Osteoblast (primary cell): ENCODE results near the gene NELFE. TPM values are rescaled to one million over a fixed set of nuclear protein-coding genes. Genes with fewer than 3 reads are reported as not detected.

ENCODE experiments used
- DNase-seq: peaks from one replicate; pipeline ENCODE4 v3.0.0; 2011; ENCODE audit warnings: low spot score, mixed read lengths; ENCODE audit not compliant: insufficient read length; ENCODE audit errors: missing footprints
- H2AFZ ChIP-seq: 2 replicates; pipeline ENCODE4 v1.6.0; 2011; ENCODE audit warnings: mild to moderate bottlenecking, low read length
- H3K27ac ChIP-seq: 2 replicates; pipeline ENCODE4 v1.5.1; 2011; ENCODE audit warnings: mild to moderate bottlenecking, low read depth, low read length, moderate library complexity
- H3K27me3 ChIP-seq: 2 replicates; pipeline ENCODE4 v1.6.0; 2012; ENCODE audit warnings: mild to moderate bottlenecking, control low read depth, inconsistent platforms, low read length, moderate library complexity; ENCODE audit not compliant: insufficient read depth
- H3K36me3 ChIP-seq: 2 replicates; pipeline ENCODE4 v1.5.1; 2011; ENCODE audit warnings: mild to moderate bottlenecking, low read length, control low read depth, moderate library complexity; ENCODE audit not compliant: insufficient read depth
- H3K4me1 ChIP-seq: 2 replicates; pipeline ENCODE4 v1.5.1; 2011; ENCODE audit warnings: mild to moderate bottlenecking, low read length, control low read depth, moderate library complexity; ENCODE audit not compliant: insufficient read depth
- H3K4me2 ChIP-seq: 2 replicates; pipeline ENCODE4 v1.6.0; 2011; ENCODE audit warnings: mild to moderate bottlenecking, low read length; ENCODE audit not compliant: insufficient read depth
- H3K4me3 ChIP-seq: fragments of 200-600 bp; sonication (generic); 3 replicates; pipeline ENCODE4 v1.5.1; 2012; ENCODE audit warnings: mild to moderate bottlenecking, low read length, inconsistent platforms; ENCODE audit not compliant: insufficient read depth
- H3K79me2 ChIP-seq: 2 replicates; pipeline ENCODE4 v1.6.0; 2012; ENCODE audit warnings: mild to moderate bottlenecking, low read length, control low read depth, inconsistent platforms; ENCODE audit not compliant: insufficient read depth
- H3K9me3 ChIP-seq: 2 replicates; pipeline ENCODE4 v1.5.1; 2011; ENCODE audit warnings: low read depth, low read length, control low read depth
- H4K20me1 ChIP-seq: 2 replicates; pipeline ENCODE4 v1.6.0; 2012; ENCODE audit warnings: mild to moderate bottlenecking, low read length, control low read depth; ENCODE audit not compliant: insufficient read depth
- CTCF ChIP-seq: IDR thresholded peaks from 2 replicates; pipeline ENCODE4 v1.5.1; 2011; ENCODE audit warnings: mild to moderate bottlenecking, low read depth, low read length, moderate library complexity; ENCODE audit errors: extremely low read depth
- small RNA-seq: library from RNA; depleted of rRNA; stranded (forward); fragments of <200 nt; gene quantifications from one replicate; pipeline ENCODE3, GENCODE V24; 2012
- total RNA-seq: library from RNA; depleted of rRNA; stranded (reverse); fragments of >200 nt; gene quantifications from 2 replicates; pipeline ENCODE4 v1.2.3, GENCODE V29; 2012

NELFE gene
- total RNA-seq, 1 donor: 86.5 TPM

GRCh38 chr6:31906122-31906521, 52.6 kb downstream of the NELFE start:
- Histone ChIP-seq H3K4me2 (no peak overlapping the region), H3K36me3 (no peaks in the 10 kb centered on the region), H3K4me3 (no peak overlapping the region), H3K79me2 (no peaks in the 10 kb centered on the region), H3K9me3 (no peaks in the 10 kb centered on the region), H4K20me1 (no peaks in the 10 kb centered on the region), H3K27me3 (peaks cover 3% of the 10 kb centered on the region), H3K27ac (no peak overlapping the region), H2AFZ (no peak overlapping the region), H3K4me1 (peaks cover 33% of the 10 kb centered on the region)
- no peak for TF ChIP-seq CTCF
- DNase-seq: no peak

GRCh38 chr6:31905041-31905440, 53.7 kb downstream of the NELFE start:
- Histone ChIP-seq H3K4me1 (peaks cover 26% of the 10 kb centered on the region), H3K9me3 (no peaks in the 10 kb centered on the region), H3K4me3 (no peak overlapping the region), H2AFZ (no peak overlapping the region), H3K4me2 (no peak overlapping the region), H3K79me2 (no peaks in the 10 kb centered on the region), H3K27me3 (peaks cover 3% of the 10 kb centered on the region), H3K36me3 (no peaks in the 10 kb centered on the region), H4K20me1 (no peaks in the 10 kb centered on the region), H3K27ac (no peak overlapping the region)
- DNase-seq: no peak
- TF ChIP-seq CTCF: no peak

- DNase-seq: no peak
Observed at GRCh38 chr6:31903957-31904356, 54.8 kb downstream of the NELFE start.

More at GRCh38 chr6:31903957-31904356, 54.8 kb downstream of the NELFE start:
- no peak overlapping the region for H3K27ac ChIP-seq
- H3K36me3 ChIP-seq: no peaks in the 10 kb centered on the region
- no peak overlapping the region for H2AFZ ChIP-seq
- H3K79me2 ChIP-seq: no peaks in the 10 kb centered on the region
- H3K4me2 ChIP-seq: no peak overlapping the region
- H4K20me1 ChIP-seq: no peaks in the 10 kb centered on the region
- peaks cover 3% of the 10 kb centered on the region for H3K27me3 ChIP-seq
- no peak overlapping the region for H3K4me3 ChIP-seq
- no peak for TF ChIP-seq CTCF
- H3K4me1 ChIP-seq: peaks cover 26% of the 10 kb centered on the region
- H3K9me3 ChIP-seq: no peaks in the 10 kb centered on the region

Small RNA genes lying within 50 kb of the gene (small RNA-seq; reads per million reads assigned to genes)
- gene AL645922.1: not detected

Other genes with a start within 250 kb of the NELFE start
- gene LY6G6D, start 243.6 kb downstream of the NELFE start, total RNA-seq: not detected in 2 replicates
- gene LY6G6C, start 237.2 kb downstream of the NELFE start, total RNA-seq: not detected in 2 replicates
- gene MPIG6B, start 235.6 kb downstream of the NELFE start, total RNA-seq: not detected in 2 replicates
- gene DDAH2, start 229.7 kb downstream of the NELFE start, total RNA-seq: 96.6 and 97.5 TPM in 2 replicates
- 502 and 581 TPM in 2 replicates for gene CLIC1, start 222.4 kb downstream of the NELFE start, total RNA-seq
- gene MSH5, start 219.0 kb downstream of the NELFE start, total RNA-seq: 12.4 and 13.0 TPM in 2 replicates
- 0.59 and 1.4 TPM in 2 replicates for gene SAPCD1, start 196.3 kb downstream of the NELFE start, total RNA-seq
- gene VWA7, start 181.6 kb downstream of the NELFE start, total RNA-seq: 0.29 and 0.36 TPM in 2 replicates
- 40.1 and 42.0 TPM in 2 replicates for gene VARS1, start 163.2 kb downstream of the NELFE start, total RNA-seq
- gene LSM2, start 152.0 kb downstream of the NELFE start, total RNA-seq: 18.3 and 22.4 TPM in 2 replicates
- 0.29 and 0.72 TPM in 2 replicates for gene HSPA1L, start 143.7 kb downstream of the NELFE start, total RNA-seq
- 33.3 and 36.9 TPM in 2 replicates for gene HSPA1A, start 143.4 kb downstream of the NELFE start, total RNA-seq
- 45.7 and 59.7 TPM in 2 replicates for gene HSPA1B, start 131.2 kb downstream of the NELFE start, total RNA-seq
- gene NEU1, start 96.2 kb downstream of the NELFE start, total RNA-seq: 114 and 117 TPM in 2 replicates
- gene SLC44A4, start 80.0 kb downstream of the NELFE start, total RNA-seq: not detected in 2 replicates
- 40.1 and 40.9 TPM in 2 replicates for gene EHMT2, start 61.3 kb downstream of the NELFE start, total RNA-seq
- gene ZBTB12, start 56.9 kb downstream of the NELFE start, total RNA-seq: 2.1 and 3.6 TPM in 2 replicates
- 12.7 and 18.0 TPM in 2 replicates for gene C2, start 31.3 kb downstream of the NELFE start, total RNA-seq
- 16.5 and 26.8 TPM in 2 replicates for gene CFB, start 12.9 kb downstream of the NELFE start, total RNA-seq
- 42.0 and 46.0 TPM in 2 replicates for gene SKIC2, start 204 bp upstream of the NELFE start, total RNA-seq
- gene DXO, start 13.2 kb upstream of the NELFE start, total RNA-seq: 16.8 and 18.1 TPM in 2 replicates
- 7.2 and 8.3 TPM in 2 replicates for gene C4A, start 23.1 kb upstream of the NELFE start, total RNA-seq
- gene C4B, start 55.8 kb upstream of the NELFE start, total RNA-seq: 4.1 and 6.5 TPM in 2 replicates
- gene CYP21A2, start 79.4 kb upstream of the NELFE start, total RNA-seq: under 0.01 and 0.72 TPM in 2 replicates
- 8.3 and 11.9 TPM in 2 replicates for gene TNXB, start 150.4 kb upstream of the NELFE start, total RNA-seq
- gene ATF6B, start 169.3 kb upstream of the NELFE start, total RNA-seq: 27.5 and 30.1 TPM in 2 replicates
- gene FKBPL, start 171.3 kb upstream of the NELFE start, total RNA-seq: 9.8 and 11.5 TPM in 2 replicates
- gene PRRT1, start 193.0 kb upstream of the NELFE start, total RNA-seq: under 0.01 TPM in 1 of 2 replicates, not detected in the other
- 6.5 and 8.3 TPM in 2 replicates for gene PPT2, start 195.2 kb upstream of the NELFE start, total RNA-seq
- 0.29 and 0.36 TPM in 2 replicates for gene EGFL8, start 205.6 kb upstream of the NELFE start, total RNA-seq
- 17.4 and 19.2 TPM in 2 replicates for gene AGPAT1, start 217.1 kb upstream of the NELFE start, total RNA-seq
- gene RNF5, start 219.4 kb upstream of the NELFE start, total RNA-seq: 25.3 and 32.9 TPM in 2 replicates
- gene AGER, start 225.3 kb upstream of the NELFE start, total RNA-seq: under 0.01 TPM in 2 replicates
- 17.4 and 18.6 TPM in 2 replicates for gene PBX2, start 231.2 kb upstream of the NELFE start, total RNA-seq
- 0.88 and 1.1 TPM in 2 replicates for gene GPSM3, start 233.7 kb upstream of the NELFE start, total RNA-seq